ENCODE results near the gene EIF3L.
"Not testable (repeated sequence)": the region's sequence is repeated elsewhere in the genome, so short reads cannot be mapped to it uniquely, and the experiment has no call there.

Gene EIF3L

DNA sequence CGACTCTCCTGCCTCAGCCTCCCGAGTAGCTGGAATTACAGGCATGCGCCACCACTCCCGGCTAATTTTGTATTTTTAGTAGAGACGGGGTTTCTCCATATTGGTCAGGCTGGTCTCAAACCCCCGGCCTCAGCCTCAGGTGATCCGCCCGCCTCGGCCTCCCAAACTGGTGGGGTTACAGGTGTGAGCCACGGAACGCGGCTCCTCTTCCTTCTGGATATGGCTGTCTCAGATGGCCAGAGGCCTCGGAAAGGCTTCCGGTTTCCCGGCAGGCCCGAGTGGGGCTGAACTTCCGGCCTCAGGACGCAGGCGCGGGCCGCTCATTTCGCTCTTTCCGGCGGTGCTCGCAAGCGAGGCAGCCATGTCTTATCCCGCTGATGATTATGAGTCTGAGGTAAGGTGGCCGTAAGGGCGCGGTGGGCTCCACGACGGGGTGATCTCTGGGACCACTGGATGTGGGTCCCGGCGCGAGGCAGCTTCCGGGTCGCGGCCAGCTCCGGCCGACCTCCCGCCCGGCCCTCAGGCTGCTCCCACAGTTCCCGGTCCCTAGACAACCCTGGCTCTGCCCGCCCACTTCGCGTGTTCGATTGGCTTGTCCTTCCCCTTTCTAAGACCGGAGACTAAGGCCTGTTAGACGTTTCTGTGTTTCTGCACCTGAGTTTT is at the start of gene EIF3L:
TSS of gene EIF3L (plus strand) at position 331 of the 663 bp plus-strand sequence. CDS start at position 362, 31 bp downstream.
- peak; percentile 41 for DNase-seq

DNA sequence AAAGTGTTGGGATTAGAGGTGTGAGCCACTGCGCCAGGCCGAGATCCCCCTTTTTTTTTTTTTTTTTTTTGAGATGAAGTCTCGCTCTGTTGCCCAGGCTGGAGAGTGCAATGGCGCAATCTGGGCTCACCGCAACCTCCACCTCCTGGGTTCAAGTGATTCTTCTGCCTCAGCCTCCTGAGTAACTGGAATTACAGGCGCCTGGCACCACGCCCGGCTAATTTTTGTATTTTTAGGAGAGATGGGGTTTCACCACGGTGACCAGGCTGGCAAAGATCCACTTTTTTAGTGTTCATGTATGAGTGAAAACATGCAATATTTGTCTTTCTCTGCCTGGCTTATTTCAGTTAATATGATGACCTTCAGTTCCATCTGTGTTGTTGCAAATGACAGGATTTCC is 49.2 kb upstream of the EIF3L start:
- DNase-seq = not testable (repeated sequence)

DNA sequence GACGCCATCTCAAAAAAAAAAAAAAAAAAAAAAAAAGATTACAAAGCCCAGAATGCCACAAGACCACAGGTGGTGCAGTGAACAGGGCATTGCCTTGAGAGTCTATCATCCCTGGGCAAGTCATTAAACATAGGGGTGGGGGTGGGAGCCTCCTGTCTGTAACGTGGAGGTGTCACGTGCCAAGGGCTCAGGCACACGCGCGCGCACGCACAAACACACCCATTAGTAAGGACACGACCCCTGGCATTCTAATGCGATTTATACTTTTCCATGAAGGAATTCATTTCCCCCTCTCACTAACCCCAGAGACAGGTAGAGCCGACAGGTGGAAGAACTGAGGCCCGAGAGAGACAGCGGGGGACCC is 47.3 kb upstream of the EIF3L start:
- DNase-seq = no peak

DNA sequence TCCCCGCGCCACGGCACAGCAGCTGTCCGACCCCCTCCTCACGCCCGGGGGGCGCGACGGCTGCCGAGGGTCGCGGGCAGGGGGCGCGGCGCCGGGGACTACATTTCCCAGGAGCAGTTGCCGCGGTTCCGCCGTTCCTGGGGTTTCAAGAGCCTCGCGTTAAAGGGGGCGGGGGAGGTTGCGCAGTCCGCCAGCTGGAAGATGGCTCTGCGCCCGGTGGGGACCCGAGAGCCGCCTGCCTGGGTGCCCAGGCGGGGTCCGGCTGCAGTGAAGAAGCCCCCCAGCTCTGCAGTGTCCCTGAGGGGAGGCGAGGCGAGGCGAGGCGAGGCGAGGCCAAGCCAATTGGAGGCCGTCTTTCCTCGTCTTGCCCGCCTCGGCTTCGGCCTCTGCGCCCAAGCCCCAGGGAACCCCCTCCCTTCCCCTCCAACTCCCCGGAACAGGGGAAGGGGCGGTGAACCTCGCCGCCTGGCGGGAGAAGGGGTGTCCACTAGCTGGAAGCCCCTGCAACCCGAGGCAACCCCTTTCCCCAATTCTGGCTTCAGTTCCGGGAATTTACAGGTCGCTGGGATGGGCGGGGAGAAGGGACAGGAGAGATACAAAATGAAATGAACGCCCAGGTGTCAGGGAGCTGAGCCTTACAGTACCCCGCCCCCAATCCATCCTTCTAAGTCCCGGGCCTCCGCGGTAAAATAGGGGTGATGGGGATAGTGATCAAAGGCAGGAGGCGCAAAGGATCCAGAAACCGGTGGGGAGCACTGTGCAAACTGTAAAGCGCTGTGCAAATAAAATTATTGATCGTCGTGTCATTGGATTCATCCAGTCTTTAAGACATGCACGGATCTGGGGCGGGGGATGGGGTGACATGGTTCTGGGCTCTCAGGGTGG is 46.7 kb upstream of the EIF3L start:
- no peak for DNase-seq

DNA sequence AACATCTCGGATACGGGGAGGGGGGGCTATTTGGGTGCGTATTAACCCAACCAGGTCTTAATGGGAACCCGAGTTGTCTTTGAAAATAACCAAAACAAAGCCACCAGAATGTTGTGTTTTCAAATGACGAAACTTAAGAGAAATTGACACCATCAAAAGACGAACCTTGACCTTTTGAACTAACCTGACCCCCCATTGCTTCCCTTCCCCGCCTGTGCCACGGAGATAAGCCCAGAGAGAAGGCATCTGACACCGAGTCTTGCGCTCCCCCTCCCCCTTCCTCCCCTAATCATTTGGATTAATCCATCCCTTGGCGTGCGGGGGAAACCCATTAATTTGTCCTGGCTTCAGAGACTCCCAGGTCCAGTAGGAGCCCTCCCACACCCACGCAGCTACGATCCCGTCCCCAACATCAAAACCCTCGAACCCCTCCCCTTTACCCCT is 46.0 kb upstream of the EIF3L start:
- no peak for DNase-seq

DNA sequence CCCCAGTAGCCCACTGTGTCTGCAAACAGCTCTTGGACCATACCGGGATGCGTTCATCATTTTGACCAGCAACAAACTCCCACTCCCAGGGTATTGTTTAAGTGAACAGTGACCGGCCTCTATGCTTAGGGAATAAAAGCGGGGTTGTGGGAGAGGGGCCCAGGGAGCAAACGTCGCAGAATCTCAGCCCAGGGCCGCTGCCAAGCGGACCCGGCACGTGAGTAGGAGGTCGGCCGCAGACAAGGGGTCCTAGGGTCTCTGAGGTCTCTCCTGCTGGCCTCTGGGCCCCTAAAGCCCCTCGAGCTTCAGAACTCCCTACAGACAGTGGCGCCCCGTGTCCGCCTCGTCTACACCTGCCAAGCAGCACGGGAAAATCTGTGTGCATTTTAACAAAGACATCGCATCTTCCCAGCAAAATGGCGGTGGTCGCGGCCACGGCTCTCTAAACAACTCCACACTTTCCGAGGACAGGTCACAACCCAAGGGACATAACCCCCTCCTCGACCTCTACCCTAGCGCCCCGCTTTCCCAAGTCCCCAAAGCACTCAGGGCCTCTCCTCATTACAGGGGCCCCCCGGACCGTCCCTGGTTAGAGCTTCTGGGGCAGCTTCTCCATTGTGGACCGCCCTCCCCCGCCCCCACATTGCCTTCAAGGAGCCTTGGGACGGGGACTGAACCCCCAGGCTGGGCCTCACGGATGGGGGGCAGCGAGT is 45.4 kb upstream of the EIF3L start:
- no peak for DNase-seq

DNA sequence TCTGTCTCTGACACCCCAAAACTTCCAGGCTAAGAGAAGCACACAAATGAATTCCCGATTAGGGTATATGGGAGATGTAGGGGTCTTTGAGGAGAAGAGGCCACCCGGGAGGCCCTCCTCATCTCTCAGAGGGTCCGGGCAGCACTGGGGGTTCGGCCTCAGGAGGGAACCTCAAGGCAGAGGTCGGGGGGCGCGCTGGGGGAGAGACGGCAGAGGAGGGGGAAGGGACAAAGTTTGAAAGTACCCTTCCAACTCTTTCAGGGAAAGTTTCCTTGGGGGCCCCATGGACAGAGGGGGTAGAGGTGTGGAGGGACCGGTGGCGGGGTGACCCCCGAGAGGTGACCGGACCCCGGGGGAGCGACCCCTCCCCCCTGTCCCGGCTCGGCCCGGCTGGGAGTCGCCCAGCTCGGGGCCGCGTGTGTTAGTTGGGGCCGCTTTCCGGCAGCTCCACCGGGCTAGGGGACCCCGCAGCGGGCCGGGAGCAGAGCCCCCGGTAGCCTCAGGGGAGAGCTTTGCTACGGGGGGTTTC is 44.8 kb upstream of the EIF3L start:
- no peak for DNase-seq

DNA sequence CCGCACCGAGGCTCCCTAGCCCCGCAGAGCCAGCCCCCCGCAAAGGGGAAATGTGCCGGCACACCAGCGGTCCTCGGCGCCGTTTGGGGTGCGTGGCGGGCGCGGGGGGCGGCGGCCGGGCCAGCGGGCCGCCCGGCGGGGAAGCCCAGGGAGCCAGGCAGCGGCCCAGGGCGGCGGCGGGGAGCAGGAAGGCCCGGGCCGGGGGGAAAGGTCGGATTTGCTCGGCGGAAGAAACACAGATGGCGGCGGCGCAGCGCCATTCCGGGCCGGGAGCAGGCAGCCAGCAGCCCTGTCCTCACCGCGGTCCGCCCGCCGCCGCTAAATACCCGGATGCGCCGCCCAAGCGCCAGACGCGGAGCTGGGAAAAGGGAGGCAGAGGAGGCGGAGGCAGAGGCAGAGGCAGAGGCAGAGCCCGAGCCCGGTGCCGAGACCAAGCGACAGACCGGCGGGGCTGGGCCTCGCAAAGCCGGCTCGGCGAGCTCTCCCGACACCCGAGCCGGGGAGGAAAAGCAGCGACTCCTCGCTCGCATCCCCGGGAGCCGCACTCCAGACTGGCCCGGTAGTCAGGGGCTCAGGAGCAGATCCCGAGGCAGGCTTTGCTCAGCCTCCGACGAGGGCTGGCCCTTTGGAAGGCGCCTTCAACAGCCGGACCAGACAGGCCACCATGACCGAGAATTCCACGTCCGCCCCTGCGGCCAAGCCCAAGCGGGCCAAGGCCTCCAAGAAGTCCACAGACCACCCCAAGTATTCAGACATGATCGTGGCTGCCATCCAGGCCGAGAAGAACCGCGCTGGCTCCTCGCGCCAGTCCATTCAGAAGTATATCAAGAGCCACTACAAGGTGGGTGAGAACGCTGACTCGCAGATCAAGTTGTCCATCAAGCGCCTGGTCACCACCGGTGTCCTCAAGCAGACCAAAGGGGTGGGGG is 44.1 kb upstream of the EIF3L start:
- DNase-seq = no peak

DNA sequence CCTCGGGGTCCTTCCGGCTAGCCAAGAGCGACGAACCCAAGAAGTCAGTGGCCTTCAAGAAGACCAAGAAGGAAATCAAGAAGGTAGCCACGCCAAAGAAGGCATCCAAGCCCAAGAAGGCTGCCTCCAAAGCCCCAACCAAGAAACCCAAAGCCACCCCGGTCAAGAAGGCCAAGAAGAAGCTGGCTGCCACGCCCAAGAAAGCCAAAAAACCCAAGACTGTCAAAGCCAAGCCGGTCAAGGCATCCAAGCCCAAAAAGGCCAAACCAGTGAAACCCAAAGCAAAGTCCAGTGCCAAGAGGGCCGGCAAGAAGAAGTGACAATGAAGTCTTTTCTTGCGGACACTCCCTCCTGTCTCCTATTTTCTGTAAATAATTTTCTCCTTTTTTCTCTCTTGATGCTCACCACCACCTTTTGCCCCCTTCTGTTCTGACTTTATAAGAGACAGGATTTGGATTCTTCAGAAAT is 43.4 kb upstream of the EIF3L start:
- DNase-seq = no peak

DNA sequence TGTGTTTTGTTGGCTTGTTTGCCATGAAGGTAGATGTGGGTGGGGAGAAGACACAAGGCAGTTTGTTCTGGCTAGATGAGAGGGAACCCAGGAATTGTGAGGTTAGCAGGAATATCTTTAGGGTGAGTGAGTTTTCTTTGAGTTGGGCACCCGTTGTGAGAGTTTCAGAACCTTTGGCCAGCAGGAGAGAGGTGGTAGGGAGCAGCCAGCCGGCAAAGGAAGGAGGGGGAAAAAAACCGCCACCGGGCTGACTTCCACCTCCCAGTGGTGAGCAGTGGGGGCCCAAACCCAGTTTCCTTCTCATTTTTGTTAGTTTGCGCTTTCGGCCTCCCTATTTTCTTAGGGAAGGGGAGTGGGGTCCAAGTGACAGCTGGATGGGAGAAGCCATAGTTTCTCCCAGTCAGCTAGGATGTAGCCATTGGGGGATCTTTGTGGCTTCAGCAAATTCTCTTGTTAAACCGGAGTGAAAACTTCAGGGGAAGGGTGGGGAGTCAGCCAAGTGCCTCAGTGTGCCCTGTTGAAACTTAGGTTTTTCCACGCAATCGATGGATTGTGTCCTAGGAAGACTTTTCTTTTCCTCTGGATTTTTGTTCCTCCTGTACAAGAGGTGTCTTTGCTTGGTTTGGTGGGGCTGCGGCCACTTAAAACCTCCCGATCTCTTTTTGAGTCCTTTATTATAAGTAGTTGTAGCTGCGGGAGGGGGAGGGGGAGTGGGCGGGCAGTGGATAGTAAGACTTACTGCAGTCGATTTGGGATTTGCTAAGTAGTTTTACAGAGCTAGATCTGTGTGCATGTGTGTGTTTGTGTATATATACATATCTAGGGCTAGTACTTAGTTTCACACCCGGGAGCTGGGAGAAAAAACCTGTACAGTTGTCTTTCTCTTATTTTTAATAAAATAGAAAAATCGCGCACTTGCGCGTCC is 42.5 kb upstream of the EIF3L start:
- no peak for DNase-seq

DNA sequence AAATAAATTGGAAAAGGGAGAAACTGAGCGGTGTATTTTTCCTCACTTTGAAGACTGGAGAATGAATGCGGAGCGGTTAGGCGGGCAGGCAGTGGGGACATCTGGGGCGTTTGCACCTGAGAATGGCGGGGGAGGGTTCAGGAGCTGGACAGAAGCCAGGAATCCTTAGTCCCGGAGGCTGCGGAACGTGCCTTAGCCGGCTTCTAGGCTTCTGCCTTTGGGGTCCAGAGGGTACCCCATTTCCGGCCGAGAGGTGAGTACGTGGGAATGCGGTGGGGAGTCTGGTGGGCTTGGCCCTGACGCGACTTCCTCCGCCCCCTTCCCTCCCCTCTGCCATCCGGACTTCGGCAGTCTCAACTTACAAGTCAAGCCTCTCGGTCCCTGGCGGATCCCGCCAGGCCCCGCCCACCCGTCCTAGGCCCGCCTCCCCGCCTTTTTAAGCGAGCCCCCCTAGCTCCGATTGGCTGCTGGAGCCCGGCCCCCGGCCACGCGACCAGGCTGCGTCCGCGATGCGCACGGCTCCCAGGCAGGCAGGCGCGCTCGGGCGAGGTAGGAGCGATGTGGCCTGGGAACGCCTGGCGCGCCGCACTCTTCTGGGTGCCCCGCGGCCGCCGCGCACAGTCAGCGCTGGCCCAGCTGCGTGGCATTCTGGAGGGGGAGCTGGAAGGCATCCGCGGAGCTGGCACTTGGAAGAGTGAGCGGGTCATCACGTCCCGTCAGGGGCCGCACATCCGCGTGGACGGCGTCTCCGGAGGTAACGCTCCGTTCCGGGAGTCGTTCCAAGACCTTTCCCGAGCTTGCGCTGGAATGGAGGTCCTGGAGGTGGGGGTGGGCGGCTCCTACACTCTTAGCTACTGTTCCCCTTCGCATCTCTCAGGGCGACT is 41.6 kb upstream of the EIF3L start, which contains the start of gene GCAT:
TSS of gene GCAT (plus strand) at position 525 of the 884 bp plus-strand sequence. CDS start at position 559, 34 bp downstream.
- DNase-seq = peak; percentile 59

DNA sequence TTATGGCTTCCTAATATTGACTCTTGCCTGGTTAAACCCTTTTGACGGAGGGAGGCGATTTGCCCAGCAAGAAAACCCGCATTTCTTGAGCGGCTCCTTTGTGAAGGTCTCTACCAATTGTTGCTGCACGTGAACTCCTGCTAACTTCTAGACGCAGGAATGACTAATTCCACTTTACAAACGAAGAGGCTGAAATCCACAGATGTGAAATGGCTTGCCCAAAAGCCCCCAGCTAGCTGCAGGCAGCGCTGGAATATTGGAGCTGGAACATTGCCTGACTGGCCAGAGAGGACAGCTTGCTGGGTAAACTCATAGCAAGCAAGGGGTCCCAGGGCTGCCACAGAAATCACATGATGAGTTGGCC is 40.9 kb upstream of the EIF3L start:
- no peak for DNase-seq

DNA sequence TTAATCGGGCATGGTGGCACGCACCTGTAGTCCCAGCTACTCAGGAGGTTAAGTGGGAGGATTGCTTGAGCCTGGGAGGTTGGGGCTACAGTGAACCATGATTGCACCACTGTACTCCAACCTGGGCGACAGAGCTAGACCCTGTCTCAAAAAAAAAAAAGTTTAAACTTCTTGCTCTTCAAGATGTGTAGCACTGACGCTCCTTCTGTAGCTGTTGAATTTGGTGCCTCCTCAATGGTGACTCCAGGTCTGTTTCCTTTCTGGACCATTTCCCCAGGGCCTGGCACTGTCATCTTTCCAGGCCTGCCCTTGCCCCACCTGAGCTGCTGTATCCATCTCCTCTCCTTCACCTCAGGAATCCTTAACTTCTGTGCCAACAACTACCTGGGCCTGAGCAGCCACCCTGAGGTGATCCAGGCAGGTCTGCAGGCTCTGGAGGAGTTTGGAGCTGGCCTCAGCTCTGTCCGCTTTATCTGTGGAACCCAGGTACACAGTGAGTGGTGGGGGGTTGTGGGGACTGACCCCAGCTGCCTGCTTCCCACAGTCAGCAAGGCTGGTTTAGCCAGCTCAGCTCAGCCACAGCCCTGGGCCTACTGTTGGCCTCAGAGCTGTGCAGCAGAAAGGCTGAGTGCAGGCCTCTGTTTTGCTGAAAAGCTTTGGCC is 39.4 kb upstream of the EIF3L start:
- DNase-seq = no peak

DNA sequence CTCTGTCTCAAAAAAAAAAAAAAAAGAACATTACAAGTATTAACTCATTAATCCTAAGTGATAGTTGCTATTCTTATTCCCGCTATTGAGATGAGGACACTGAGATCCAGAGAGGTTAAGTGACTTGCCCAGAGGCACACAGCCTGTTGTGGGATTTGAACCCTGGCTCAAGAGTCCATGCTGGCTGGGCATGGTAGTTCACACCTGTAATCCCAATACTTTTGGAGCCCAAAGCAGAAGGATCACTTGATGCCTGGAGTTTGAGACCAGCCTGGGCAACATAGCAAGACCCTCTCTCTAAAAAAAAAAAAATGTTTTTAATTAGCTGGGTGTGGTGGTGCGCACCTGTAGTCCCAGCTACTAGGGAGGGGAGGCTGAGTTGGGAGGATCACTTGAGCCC is 37.4 kb upstream of the EIF3L start:
- DNase-seq = no peak

DNA sequence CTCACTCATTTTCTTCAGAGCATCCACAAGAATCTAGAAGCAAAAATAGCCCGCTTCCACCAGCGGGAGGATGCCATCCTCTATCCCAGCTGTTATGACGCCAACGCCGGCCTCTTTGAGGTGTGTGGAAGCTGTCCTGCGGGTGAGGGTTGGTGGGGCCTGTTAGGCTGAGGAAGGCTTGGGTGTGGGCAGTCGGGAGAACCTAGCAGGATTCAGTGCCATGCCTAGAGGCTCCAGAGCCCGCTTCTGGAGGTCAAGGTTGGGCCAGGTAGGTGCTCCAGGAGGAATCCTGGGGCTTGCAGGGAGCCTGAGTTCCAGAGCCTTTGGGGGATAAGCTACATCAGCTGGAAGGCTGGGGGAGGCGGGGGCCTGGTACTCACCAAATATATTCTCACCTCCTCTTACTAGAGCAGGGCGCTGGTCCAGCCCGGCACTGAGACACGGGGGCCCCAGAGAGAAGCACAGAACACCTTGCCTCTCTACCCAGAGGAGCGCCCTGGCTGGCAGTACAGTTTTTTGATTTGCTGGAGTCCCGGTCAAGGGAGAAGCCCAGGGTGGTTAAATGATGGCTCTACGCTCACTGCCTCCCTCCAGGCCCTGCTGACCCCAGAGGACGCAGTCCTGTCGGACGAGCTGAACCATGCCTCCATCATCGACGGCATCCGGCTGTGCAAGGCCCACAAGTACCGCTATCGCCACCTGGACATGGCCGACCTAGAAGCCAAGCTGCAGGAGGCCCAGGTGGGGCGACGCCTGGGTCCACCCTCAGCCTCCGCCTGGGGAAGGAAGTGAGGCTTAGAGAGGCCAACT is 36.1 kb upstream of the EIF3L start:
- no peak for DNase-seq

DNA sequence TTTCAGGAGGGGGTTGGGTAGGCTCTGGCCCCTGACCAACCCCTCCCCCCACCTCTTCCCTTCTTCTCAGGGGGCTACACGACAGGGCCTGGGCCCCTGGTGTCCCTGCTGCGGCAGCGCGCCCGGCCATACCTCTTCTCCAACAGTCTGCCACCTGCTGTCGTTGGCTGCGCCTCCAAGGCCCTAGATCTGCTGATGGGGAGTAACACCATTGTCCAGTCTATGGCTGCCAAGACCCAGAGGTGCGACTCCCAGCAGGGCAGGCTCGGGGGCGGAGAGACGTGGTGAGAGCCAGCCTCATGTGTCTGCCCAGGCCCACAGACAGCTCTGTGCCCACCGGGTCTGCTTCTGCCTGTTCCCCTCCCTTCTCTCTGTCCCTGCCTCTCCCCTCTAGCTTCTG is 33.6 kb upstream of the EIF3L start:
- no peak for DNase-seq

DNA sequence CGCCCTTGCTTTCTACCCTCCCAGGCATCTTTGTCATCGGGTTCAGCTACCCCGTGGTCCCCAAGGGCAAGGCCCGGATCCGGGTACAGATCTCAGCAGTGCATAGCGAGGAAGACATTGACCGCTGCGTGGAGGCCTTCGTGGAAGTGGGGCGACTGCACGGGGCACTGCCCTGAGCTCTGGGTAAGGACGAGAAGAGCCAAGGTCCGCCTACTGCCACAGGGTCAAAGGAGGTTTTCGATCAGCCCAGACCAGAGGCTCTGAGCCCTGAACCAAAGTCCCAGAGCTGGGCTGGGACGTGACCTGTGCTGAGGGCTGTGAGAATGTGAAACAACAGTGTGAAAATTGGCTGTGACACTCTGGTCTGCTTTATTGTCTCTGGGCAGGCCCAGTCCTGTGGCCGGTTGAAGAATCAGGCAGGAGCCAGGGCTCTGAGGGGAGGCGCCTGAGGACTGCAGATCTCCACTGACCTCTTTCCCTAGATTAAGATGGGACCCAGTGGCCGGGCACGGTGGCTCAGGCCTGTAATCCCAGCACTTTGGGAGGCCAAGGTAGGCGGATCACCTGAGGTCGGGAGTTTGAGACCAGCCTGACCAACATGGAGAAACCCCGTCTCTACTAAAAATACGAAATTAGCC is 32.6 kb upstream of the EIF3L start:
- DNase-seq = no peak

Measured in SIG-M5 (cell line).